ENCODE data around the gene CACNB2.

Gene CACNB2

GRCh38 chr10:18377898-18378297, 237.7 kb downstream of the CACNB2 start:
- in situ Hi-C loops (cut with MboI; ENCODE audit: low sequenced_read_pairs) = no loop called here

- in situ Hi-C loops (cut with MboI; ENCODE audit: low sequenced_read_pairs) = no loop called here
Measured at GRCh38 chr10:18378766-18379165, 238.5 kb downstream of the CACNB2 start.

GRCh38 chr10:18381679-18382078, 241.5 kb downstream of the CACNB2 start:
- in situ Hi-C loops (cut with MboI; ENCODE audit: low sequenced_read_pairs) = no loop called here

DNA sequence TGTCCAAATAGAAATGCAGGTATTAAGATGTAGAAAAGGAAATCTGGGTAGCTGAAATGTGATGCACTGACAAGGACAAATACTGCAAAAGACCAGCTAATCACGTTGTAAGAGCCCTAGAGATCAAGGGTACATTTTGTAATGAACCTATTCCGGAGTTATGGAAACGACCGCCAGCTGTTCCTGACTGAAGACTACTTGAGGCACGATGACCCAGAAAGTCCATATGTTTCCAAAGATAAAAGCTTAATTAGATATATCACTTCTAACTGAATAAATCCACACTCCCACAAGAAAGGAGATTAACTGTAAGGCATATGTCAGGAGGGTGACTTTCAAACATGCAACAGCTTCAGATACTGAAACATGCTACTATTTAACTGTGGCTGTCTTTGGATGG, 257.7 kb downstream of the CACNB2 start:
- in situ Hi-C loops (cut with MboI; ENCODE audit: low sequenced_read_pairs) = no loop called here

- in situ Hi-C loops (cut with MboI; ENCODE audit: low sequenced_read_pairs) = no loop called here
Measured at GRCh38 chr10:18399158-18399557, 258.9 kb downstream of the CACNB2 start.

- in situ Hi-C loops (cut with MboI; ENCODE audit: low sequenced_read_pairs) = no loop called here
Measured at GRCh38 chr10:18400201-18400905, 260.1 kb downstream of the CACNB2 start.

DNA sequence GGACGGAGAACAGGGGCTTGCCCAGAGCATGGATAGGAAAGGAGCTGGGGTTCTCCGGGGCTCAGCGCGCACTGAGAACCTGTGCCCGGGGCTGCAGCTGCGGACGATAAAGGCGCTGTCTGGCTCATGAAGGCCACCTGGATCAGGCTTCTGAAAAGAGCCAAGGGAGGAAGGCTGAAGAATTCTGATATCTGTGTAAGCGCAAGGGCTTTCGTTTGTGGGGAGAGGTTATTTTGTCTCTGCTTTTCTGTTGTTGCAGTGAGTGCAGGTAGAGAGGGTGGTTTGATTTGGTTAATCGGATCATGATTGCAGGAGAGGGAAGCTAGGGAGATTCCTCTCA, 260.7 kb downstream of the CACNB2 start:
- in situ Hi-C loops (cut with MboI; ENCODE audit: low sequenced_read_pairs) = no loop called here

- in situ Hi-C loops (cut with MboI; ENCODE audit: low sequenced_read_pairs) = no loop called here
Measured at GRCh38 chr10:18401416-18402195, 261.4 kb downstream of the CACNB2 start.

- in situ Hi-C loops (cut with MboI; ENCODE audit: low sequenced_read_pairs) = no loop called here
Measured at GRCh38 chr10:18402853-18403252, 262.6 kb downstream of the CACNB2 start.

DNA sequence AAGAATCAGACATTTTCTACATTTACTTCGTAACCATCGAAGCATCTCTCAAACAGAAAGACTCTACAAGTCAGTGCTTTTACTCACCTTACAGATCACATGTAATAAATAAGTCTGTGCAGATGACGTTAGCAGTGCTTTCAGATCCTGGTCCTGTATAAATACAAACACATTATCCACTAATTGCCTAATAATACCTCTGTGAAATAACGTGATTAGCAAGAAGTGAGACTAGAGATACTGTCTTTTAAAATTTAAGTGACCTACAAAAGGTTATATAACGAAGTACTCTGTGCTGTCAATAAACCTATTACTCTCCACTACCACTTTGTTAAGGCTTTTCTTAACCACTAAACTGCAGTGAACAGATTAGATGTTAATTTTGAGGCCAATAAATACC, 264.3 kb downstream of the CACNB2 start:
- in situ Hi-C loops (cut with MboI; ENCODE audit: low sequenced_read_pairs) = no loop called here

GRCh38 chr10:18406136-18406535, 265.9 kb downstream of the CACNB2 start:
- in situ Hi-C loops (cut with MboI; ENCODE audit: low sequenced_read_pairs) = no loop called here

DNA sequence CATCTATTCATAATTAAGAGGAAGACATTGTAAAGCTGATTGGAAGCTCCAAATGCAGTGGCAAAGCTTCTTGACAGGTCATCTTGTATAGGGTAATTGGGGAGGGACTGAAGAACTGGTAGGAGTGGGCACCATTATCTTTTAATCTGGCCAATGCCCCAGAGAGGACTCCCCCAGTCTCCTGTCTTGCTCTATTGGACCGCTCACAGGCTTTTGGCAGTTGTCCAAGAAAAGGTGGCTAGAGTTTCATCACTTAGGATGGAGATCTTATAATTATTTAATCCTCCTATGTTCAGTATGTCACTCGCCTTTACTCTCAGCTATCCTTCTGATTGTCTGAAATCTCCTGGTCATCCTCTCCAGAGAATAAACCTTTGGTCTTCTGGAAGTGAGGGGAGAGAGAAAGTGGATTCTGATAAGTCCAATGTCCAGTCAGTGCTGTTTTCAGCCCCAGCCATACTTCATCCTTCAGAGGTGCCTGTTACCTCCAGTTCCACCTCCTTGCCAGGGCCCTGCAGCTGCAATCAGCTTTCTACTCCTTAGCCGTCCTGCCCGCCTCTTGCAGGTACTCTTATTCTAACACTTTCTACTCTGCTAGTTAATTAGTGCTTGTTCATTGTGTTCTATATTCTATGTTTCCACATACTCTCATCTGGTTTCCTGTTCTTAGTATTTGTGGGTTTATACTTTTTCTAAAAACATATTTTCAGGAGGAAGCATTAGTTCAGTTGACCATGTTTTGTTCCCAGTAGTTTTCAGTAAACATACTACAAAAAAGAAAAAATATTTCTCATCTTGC, 269.6 kb downstream of the CACNB2 start:
- in situ Hi-C loops (cut with MboI; ENCODE audit: low sequenced_read_pairs) = no loop called here

DNA sequence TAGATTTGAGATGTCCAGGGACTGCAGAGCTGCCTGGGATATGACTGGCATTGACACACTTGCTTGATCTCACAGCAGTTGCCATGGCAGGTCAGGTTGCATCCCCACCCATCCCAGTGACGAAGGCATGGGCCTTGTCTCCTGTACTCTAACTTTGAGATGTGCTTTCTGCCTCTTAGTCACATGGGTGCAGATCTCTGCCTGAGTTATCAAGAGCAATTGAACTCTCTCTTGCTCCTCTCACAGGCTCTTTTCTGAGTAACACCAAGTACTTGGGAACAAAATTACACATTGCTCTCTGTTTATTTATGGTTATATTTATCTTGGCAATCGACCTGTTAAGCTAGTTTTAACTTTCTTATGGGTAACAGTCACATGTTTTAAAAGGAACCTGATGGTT, 273.8 kb downstream of the CACNB2 start:
- in situ Hi-C loops (cut with MboI; ENCODE audit: low sequenced_read_pairs) = no loop called here

GRCh38 chr10:18417950-18418527, 277.8 kb downstream of the CACNB2 start:
- in situ Hi-C loops (cut with MboI; ENCODE audit: low sequenced_read_pairs) = no loop called here

DNA sequence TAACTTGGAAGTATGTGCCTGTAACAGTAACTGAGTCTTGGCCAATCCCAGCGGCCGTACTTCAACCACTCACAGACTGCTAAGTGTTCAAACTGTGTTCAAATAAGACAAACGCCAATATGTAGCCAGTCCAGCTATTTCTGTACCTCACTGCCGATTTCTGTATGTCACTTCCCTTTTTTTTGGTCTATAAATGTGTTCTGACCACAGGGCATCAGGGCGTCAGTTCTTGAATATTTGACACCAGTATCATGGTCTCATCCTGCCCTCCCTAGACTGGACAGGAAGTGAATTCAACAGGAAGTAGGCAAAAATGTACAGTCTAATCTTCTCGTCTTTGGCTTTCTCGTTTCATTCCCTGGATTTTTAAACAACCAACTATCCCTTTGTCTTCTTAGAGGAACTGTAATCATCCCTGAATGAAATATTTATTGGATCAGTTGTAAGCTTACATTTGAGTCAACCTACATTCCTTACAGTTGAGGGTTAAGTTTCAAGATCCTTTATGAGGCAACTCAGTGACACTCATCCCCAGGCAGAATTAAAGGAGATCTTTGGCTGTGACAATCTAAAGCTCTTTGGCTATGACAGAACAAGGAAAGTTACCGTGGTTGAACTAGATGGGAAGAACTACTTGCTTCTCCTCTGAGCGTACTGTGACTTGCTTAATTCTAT, 278.5 kb downstream of the CACNB2 start:
- in situ Hi-C loops (cut with MboI; ENCODE audit: low sequenced_read_pairs) = no loop called here

DNA sequence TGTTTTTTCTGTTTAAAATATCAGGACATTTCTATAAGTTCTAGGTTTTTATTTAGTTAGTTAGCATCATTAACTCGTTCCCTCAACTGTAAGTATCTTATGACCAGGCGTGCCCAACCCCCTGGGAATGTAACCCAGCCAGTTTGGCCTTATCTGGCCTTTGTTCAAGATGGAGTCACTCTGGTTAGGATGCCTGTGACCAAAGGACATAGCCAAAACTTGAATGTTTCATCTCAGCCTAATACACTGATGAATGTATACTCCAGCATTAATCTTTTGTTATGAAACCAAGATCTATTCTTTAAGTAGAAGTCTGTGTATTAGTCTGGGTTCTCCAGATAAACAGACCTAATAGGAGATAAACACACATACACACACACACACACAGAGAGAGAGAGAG, 279.7 kb downstream of the CACNB2 start:
- in situ Hi-C loops (cut with MboI; ENCODE audit: low sequenced_read_pairs) = no loop called here

GRCh38 chr10:18421726-18422293, 281.6 kb downstream of the CACNB2 start:
- in situ Hi-C loops (cut with MboI; ENCODE audit: low sequenced_read_pairs) = no loop called here

DNA sequence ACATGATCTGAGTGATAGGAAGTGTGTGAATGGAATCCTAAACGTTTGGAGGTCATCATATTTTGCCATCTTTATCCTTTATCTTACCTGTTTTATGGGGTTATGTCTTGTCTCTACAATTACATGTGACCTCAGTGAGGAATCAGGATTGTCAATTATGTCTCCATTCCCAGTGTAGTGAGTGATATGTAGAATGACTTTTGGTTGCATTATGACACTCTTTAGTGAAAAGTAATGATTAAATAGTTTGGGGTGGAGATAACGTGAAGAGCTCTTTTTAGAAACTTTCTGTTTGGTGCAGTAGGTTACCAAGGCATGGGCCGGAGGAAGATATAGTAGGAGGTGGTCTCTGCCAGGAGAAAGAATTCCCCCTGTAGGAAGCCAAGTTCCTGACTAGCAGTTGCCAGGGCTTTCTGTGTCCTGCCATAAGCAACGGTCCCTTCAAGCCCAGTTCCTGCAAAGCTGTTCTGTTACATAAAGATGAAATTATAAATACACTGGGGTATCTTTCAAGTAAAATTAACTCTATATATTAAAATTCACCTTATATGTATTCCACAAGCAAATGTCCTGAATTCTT, 282.9 kb downstream of the CACNB2 start:
- in situ Hi-C loops (cut with MboI; ENCODE audit: low sequenced_read_pairs) = no loop called here

DNA sequence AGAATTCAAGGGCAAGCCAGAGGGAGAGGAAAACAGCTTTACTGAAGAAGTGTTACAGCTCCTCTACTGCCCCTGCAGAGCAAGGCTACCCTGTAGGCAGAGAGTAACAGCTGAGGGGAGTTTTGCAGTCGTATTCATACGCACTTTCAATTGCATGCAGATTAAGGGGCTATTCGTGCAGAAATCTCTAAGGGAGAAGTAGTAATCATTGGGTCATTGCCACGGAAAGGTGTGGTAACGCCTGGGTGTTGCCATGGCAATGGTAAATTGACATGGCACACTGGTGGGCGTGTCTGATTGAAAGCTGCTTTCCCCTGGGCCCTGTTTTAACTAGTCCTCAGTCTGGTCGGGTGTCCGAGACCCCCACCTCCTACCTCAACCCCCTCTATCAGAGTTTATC, 284.0 kb downstream of the CACNB2 start:
- in situ Hi-C loops (cut with MboI; ENCODE audit: low sequenced_read_pairs) = no loop called here

GRCh38 chr10:18429335-18429734, 289.1 kb downstream of the CACNB2 start:
- in situ Hi-C loops (cut with MboI; ENCODE audit: low sequenced_read_pairs) = no loop called here
